Measurements from ENCODE around the gene LIPC.

- TF ChIP-seq, protein P1, sequence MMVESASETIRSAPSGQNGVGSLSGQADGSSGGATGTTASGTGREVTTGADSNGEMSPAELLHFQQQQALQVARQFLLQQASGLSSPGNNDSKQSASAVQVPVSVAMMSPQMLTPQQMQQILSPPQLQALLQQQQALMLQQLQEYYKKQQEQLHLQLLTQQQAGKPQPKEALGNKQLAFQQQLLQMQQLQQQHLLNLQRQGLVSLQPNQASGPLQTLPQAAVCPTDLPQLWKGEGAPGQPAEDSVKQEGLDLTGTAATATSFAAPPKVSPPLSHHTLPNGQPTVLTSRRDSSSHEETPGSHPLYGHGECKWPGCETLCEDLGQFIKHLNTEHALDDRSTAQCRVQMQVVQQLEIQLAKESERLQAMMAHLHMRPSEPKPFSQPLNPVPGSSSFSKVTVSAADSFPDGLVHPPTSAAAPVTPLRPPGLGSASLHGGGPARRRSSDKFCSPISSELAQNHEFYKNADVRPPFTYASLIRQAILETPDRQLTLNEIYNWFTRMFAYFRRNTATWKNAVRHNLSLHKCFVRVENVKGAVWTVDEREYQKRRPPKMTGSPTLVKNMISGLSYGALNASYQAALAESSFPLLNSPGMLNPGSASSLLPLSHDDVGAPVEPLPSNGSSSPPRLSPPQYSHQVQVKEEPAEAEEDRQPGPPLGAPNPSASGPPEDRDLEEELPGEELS (CRISPR knock-in tag; IDR thresholded peaks at IDR 0.05; ENCODE audit: borderline replicate concordance) = no peak
- TF ChIP-seq NONO (IDR thresholded peaks at IDR 0.05; ENCODE audit: low read depth in 2 of 2, low read length in 1 of 2) (no peak), ZNF134 (CRISPR knock-in tag; conservative IDR thresholded peaks at IDR 0.05) (no peak), CTCF (IDR thresholded peaks at IDR 0.05 in 2 of 3, conservative IDR thresholded peaks at IDR 0.05 in 1 of 3; ENCODE audit: insufficient read depth in 2 of 3, low read depth in 1 of 3, low read length in 3 of 3) (no peak), RBM22 (IDR thresholded peaks at IDR 0.05; ENCODE audit: low read depth, low read length, poor library complexity, severe bottlenecking) (no peak), TCF7 (IDR thresholded peaks at IDR 0.05; ENCODE audit: borderline replicate concordance) (no peak), POLR2AphosphoS5 (IDR thresholded peaks at IDR 0.05; ENCODE audit: control insufficient read depth, insufficient read depth, low read depth, low read length) (no peak), HNRNPH1 (optimal IDR thresholded peaks at IDR 0.05; ENCODE audit: low read depth, low read length) (no peak), ELF1 (tag; IDR thresholded peaks at IDR 0.05) (no peak), ZBTB33 (CRISPR knock-in tag; IDR thresholded peaks at IDR 0.05) (no peak)
- TF ChIP-seq, protein P2, sequence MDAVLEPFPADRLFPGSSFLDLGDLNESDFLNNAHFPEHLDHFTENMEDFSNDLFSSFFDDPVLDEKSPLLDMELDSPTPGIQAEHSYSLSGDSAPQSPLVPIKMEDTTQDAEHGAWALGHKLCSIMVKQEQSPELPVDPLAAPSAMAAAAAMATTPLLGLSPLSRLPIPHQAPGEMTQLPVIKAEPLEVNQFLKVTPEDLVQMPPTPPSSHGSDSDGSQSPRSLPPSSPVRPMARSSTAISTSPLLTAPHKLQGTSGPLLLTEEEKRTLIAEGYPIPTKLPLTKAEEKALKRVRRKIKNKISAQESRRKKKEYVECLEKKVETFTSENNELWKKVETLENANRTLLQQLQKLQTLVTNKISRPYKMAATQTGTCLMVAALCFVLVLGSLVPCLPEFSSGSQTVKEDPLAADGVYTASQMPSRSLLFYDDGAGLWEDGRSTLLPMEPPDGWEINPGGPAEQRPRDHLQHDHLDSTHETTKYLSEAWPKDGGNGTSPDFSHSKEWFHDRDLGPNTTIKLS (IDR thresholded peaks at IDR 0.05; ENCODE audit: borderline replicate concordance, low read depth) = no peak
- TF ChIP-seq, protein P3, sequence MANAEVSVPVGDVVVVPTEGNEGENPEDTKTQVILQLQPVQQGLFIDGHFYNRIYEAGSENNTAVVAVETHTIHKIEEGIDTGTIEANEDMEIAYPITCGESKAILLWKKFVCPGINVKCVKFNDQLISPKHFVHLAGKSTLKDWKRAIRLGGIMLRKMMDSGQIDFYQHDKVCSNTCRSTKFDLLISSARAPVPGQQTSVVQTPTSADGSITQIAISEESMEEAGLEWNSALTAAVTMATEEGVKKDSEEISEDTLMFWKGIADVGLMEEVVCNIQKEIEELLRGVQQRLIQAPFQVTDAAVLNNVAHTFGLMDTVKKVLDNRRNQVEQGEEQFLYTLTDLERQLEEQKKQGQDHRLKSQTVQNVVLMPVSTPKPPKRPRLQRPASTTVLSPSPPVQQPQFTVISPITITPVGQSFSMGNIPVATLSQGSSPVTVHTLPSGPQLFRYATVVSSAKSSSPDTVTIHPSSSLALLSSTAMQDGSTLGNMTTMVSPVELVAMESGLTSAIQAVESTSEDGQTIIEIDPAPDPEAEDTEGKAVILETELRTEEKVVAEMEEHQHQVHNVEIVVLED (CRISPR knock-in tag; IDR thresholded peaks at IDR 0.05) = no peak
- TF ChIP-seq, protein P4, sequence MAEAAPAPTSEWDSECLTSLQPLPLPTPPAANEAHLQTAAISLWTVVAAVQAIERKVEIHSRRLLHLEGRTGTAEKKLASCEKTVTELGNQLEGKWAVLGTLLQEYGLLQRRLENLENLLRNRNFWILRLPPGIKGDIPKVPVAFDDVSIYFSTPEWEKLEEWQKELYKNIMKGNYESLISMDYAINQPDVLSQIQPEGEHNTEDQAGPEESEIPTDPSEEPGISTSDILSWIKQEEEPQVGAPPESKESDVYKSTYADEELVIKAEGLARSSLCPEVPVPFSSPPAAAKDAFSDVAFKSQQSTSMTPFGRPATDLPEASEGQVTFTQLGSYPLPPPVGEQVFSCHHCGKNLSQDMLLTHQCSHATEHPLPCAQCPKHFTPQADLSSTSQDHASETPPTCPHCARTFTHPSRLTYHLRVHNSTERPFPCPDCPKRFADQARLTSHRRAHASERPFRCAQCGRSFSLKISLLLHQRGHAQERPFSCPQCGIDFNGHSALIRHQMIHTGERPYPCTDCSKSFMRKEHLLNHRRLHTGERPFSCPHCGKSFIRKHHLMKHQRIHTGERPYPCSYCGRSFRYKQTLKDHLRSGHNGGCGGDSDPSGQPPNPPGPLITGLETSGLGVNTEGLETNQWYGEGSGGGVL (CRISPR knock-in tag; IDR thresholded peaks at IDR 0.05) = no peak
These were observed 75.2 kb downstream of the LIPC start for GRCh38 chr15:58506783-58507668.
